Activated CD4-positive, alpha-beta T cell treated with anti-CD3 and anti-CD28 coated beads for 36 hours (primary cell): Measurements from ENCODE around the gene PTPN14. TPM values are rescaled to one million over a fixed set of nuclear protein-coding genes. Genes with fewer than 3 reads are reported as not detected.

Experiments used
- ATAC-seq: fragments of 200-7000 bp; cut with Tn5 transposase; one replicate; pipeline ENCODE4 v1.10.0; 2021; ENCODE audit warnings: mild to moderate bottlenecking, moderate library complexity
- CTCF ChIA-PET: fragments of 350-600 bp; sonication (Branson Sonifier 250); formaldehyde crosslinking; loops from one replicate; lab custom pipeline; 2021; ENCODE audit warnings: antibody characterized with exemption; lab: Charles Lee
- POLR2A ChIA-PET: fragments of 350-600 bp; sonication (Branson Sonifier 250); formaldehyde crosslinking; loops from one replicate; lab custom pipeline; 2021; ENCODE audit warnings: antibody characterized with exemption, inconsistent platforms; lab: Charles Lee
- DNase-seq: peaks from one replicate; pipeline ENCODE4 v3.0.0-alpha.2; 2020
- H3K27ac Mint-ChIP-seq: one replicate; pipeline ENCODE4 v1.8.0; 2021; ENCODE audit warnings: mixed read lengths
- H3K27me3 Mint-ChIP-seq: one replicate; pipeline ENCODE4 v1.8.0; 2021; ENCODE audit warnings: mixed read lengths
- H3K36me3 Mint-ChIP-seq: one replicate; pipeline ENCODE4 v1.8.0; 2021; ENCODE audit warnings: low read depth, mixed read lengths
- H3K4me1 Mint-ChIP-seq: one replicate; pipeline ENCODE4 v1.8.0; 2021; ENCODE audit warnings: mixed read lengths
- H3K4me3 Mint-ChIP-seq: one replicate; pipeline ENCODE4 v1.8.0; 2021; ENCODE audit warnings: mild to moderate bottlenecking, moderate library complexity, mixed read lengths
- H3K9me3 Mint-ChIP-seq: one replicate; pipeline ENCODE4 v1.8.0; 2021; ENCODE audit warnings: low read depth, mixed read lengths
- intact Hi-C, 2 experiments: fragments of 100-400 bp; cut with DNase I in 1 of 2; cut with micrococcal nuclease in 1 of 2; formaldehyde crosslinking; loops; one replicate each; pipeline versions ENCODE4 v1.14.2 to v1.15.1; 2022 to 2024; cut with DNase I, micrococcal nuclease
- total RNA-seq, 2 experiments: library from RNA; stranded (reverse); gene quantifications; one replicate each; pipeline ENCODE4 v1.2.3, GENCODE V29; 2021

Gene PTPN14
- total RNA-seq, 2 experiments from 2014 or later: 4.1 to 4.3 TPM

GRCh38 chr1:214447557-214447871, 103.9 kb downstream of the PTPN14 start:
- POLR2A ChIA-PET: interaction anchor here (0.7 kb wide), 1 partner anchor 41 kb away, joined by 6 read pairs; no protein-coding TSS in a partner anchor
- Mint-ChIP-seq H3K9me3 (no peaks in the 10 kb centered on the region), H3K36me3 (no peaks in the 10 kb centered on the region), H3K27me3 (peaks cover 2% of the 10 kb centered on the region), H3K27ac (peak overlapping the region; percentile 56), H3K4me1 (peaks cover 49% of the 10 kb centered on the region), H3K4me3 (no peak overlapping the region)
- intact Hi-C loops: no loop called here
- DNase-seq: no peak
- ATAC-seq: no peak
- CTCF ChIA-PET: interaction anchor here (1.6 kb wide), 1 partner anchor 115 kb away, joined by 6 read pairs; no protein-coding TSS in a partner anchor

GRCh38 chr1:214446772-214447556, 104.4 kb downstream of the PTPN14 start:
- POLR2A ChIA-PET: no interaction called here
- no peaks in the 10 kb centered on the region for H3K9me3 Mint-ChIP-seq
- no peak overlapping the region for H3K4me3 Mint-ChIP-seq
- intact Hi-C loops: no loop called here
- ATAC-seq: no peak
- no peaks in the 10 kb centered on the region for H3K36me3 Mint-ChIP-seq
- CTCF ChIA-PET: interaction anchor here (1.6 kb wide), 1 partner anchor 115 kb away, joined by 6 read pairs; no protein-coding TSS in a partner anchor
- no peak for DNase-seq
- peak overlapping the region; percentile 63 for H3K27ac Mint-ChIP-seq
- peaks cover 2% of the 10 kb centered on the region for H3K27me3 Mint-ChIP-seq
- peaks cover 43% of the 10 kb centered on the region for H3K4me1 Mint-ChIP-seq

- CTCF ChIA-PET: interaction anchor here (1.6 kb wide), 1 partner anchor 114 kb away, joined by 6 read pairs; no protein-coding TSS in a partner anchor
- H3K36me3 Mint-ChIP-seq: no peaks in the 10 kb centered on the region
- H3K27ac Mint-ChIP-seq: peak overlapping the region; percentile 79
- peaks cover 44% of the 10 kb centered on the region for H3K4me1 Mint-ChIP-seq
- H3K27me3 Mint-ChIP-seq: peaks cover 2% of the 10 kb centered on the region
- H3K9me3 Mint-ChIP-seq: no peaks in the 10 kb centered on the region
- no peak for DNase-seq
- no peak overlapping the region for H3K4me3 Mint-ChIP-seq
- intact Hi-C loops: loop anchor here in 1 of 2 experiments (2.0 kb wide), 1 partner anchor 17 kb away; no protein-coding TSS in a partner anchor
- POLR2A ChIA-PET: no interaction called here
- peak; percentile 47 for ATAC-seq
Measured at GRCh38 chr1:214445831-214446614, 105.4 kb downstream of the PTPN14 start.

GRCh38 chr1:214445199-214445598, 106.2 kb downstream of the PTPN14 start:
- Mint-ChIP-seq H3K4me1 (peaks cover 51% of the 10 kb centered on the region), H3K27me3 (peaks cover 2% of the 10 kb centered on the region), H3K27ac (peak overlapping the region; percentile 51), H3K9me3 (no peaks in the 10 kb centered on the region), H3K36me3 (no peaks in the 10 kb centered on the region), H3K4me3 (no peak overlapping the region)
- CTCF ChIA-PET: no interaction called here
- POLR2A ChIA-PET: no interaction called here
- ATAC-seq (no peak), DNase-seq (no peak)
- intact Hi-C loops: loop anchor here in 1 of 2 experiments (2.0 kb wide), 1 partner anchor 16 kb away; no protein-coding TSS in a partner anchor

- ChIA-PET POLR2A (interaction anchor here (0.6 kb wide), 2 partner anchors 34 to 460 kb away, joined by 3 read pairs; no protein-coding TSS in a partner anchor), CTCF (interaction anchor here (0.6 to 1.4 kb wide), 2 partner anchors 25 to 166 kb away, joined by 3 to 4 read pairs; no protein-coding TSS in a partner anchor)
- Mint-ChIP-seq H3K9me3 (no peaks in the 10 kb centered on the region), H3K27ac (peak overlapping the region; percentile 51), H3K4me1 (peaks cover 59% of the 10 kb centered on the region), H3K36me3 (no peaks in the 10 kb centered on the region), H3K27me3 (peaks cover 2% of the 10 kb centered on the region), H3K4me3 (no peak overlapping the region)
- intact Hi-C loops: loop anchor here (2.0 to 5.0 kb wide), 2 partner anchors 16 to 123 kb away; no protein-coding TSS in a partner anchor
- no peak for DNase-seq
- no peak for ATAC-seq
Measured at GRCh38 chr1:214444182-214444939, 107.0 kb downstream of the PTPN14 start.

GRCh38 chr1:214441119-214441518, 110.3 kb downstream of the PTPN14 start:
- DNase-seq: peak; percentile 8
- H3K36me3 Mint-ChIP-seq: no peaks in the 10 kb centered on the region
- H3K4me1 Mint-ChIP-seq: peaks cover 60% of the 10 kb centered on the region
- no peaks in the 10 kb centered on the region for H3K9me3 Mint-ChIP-seq
- peak; percentile 25 for ATAC-seq
- H3K4me3 Mint-ChIP-seq: no peak overlapping the region
- peak overlapping the region; percentile 96 for H3K27ac Mint-ChIP-seq
- intact Hi-C loops: loop anchor here in 1 of 2 experiments (5.0 kb wide), 1 partner anchor 126 kb away; no protein-coding TSS in a partner anchor
- ChIA-PET CTCF (interaction anchor here (0.7 to 1.5 kb wide), 2 partner anchors 39 to 109 kb away, joined by 3 to 5 read pairs; no protein-coding TSS in a partner anchor), POLR2A (interaction anchor here (0.7 to 1.1 kb wide), 2 partner anchors 14 to 114 kb away, joined by 3 to 6 read pairs; no protein-coding TSS in a partner anchor)
- H3K27me3 Mint-ChIP-seq: peaks cover 2% of the 10 kb centered on the region

GRCh38 chr1:214440219-214440965, 111.0 kb downstream of the PTPN14 start:
- peaks cover 2% of the 10 kb centered on the region for H3K9me3 Mint-ChIP-seq
- H3K27me3 Mint-ChIP-seq: peaks cover 2% of the 10 kb centered on the region
- H3K4me3 Mint-ChIP-seq: peak overlapping the region; percentile 67
- ChIA-PET CTCF (interaction anchor here (0.8 to 1.5 kb wide), 3 partner anchors 14 to 108 kb away, joined by 3 to 5 read pairs (median 4); no protein-coding TSS in a partner anchor), POLR2A (interaction anchor here (0.7 to 1.8 kb wide), 3 partner anchors 11 to 114 kb away, joined by 3 to 13 read pairs (median 6); no protein-coding TSS in a partner anchor)
- intact Hi-C loops: loop anchor here in 1 of 2 experiments (5.0 kb wide), 1 partner anchor 127 kb away; no protein-coding TSS in a partner anchor
- ATAC-seq: no peak
- DNase-seq: no peak
- H3K27ac Mint-ChIP-seq: peak overlapping the region; percentile 96
- H3K4me1 Mint-ChIP-seq: peaks cover 54% of the 10 kb centered on the region
- H3K36me3 Mint-ChIP-seq: no peaks in the 10 kb centered on the region

GRCh38 chr1:214439352-214440119, 111.9 kb downstream of the PTPN14 start:
- intact Hi-C loops: loop anchor here (1.0 to 10.0 kb wide), 4 partner anchors 9 to 1125 kb away; partner anchors contain the start of gene KCTD3 (in 1 of the 2)
- peaks cover 2% of the 10 kb centered on the region for H3K27me3 Mint-ChIP-seq
- peaks cover 2% of the 10 kb centered on the region for H3K9me3 Mint-ChIP-seq
- H3K27ac Mint-ChIP-seq: peak overlapping the region; percentile 96
- ATAC-seq (peak; percentile 87), DNase-seq (peak; percentile 79)
- H3K4me1 Mint-ChIP-seq: peaks cover 48% of the 10 kb centered on the region
- CTCF ChIA-PET: interaction anchor here (0.7 to 1.6 kb wide), 8 partner anchors 10 to 109 kb away, joined by 3 to 8 read pairs (median 4); no protein-coding TSS in a partner anchor
- H3K4me3 Mint-ChIP-seq: peak overlapping the region; percentile 67
- POLR2A ChIA-PET: interaction anchor here (1.6 to 1.8 kb wide), 2 partner anchors 12 kb away, joined by 6 to 13 read pairs; no protein-coding TSS in a partner anchor
- H3K36me3 Mint-ChIP-seq: no peaks in the 10 kb centered on the region

GRCh38 chr1:214438530-214438929, 112.9 kb downstream of the PTPN14 start:
- ATAC-seq (peak; percentile 20), DNase-seq (peak; percentile 21)
- H3K27ac Mint-ChIP-seq: peak overlapping the region; percentile 96
- POLR2A ChIA-PET: interaction anchor here (0.6 to 1.8 kb wide), 3 partner anchors 11 to 32 kb away, joined by 4 to 13 read pairs (median 6); no protein-coding TSS in a partner anchor
- CTCF ChIA-PET: interaction anchor here (0.7 to 1.6 kb wide), 6 partner anchors 9 to 110 kb away, joined by 3 to 8 read pairs (median 4); no protein-coding TSS in a partner anchor
- peaks cover 2% of the 10 kb centered on the region for H3K9me3 Mint-ChIP-seq
- intact Hi-C loops: loop anchor here in 1 of 2 experiments (5.0 to 10.0 kb wide), 2 partner anchors 129 to 1126 kb away; partner anchors contain the start of gene KCTD3
- peaks cover 47% of the 10 kb centered on the region for H3K4me1 Mint-ChIP-seq
- H3K27me3 Mint-ChIP-seq: peaks cover 6% of the 10 kb centered on the region
- H3K4me3 Mint-ChIP-seq: peak overlapping the region; percentile 67
- no peaks in the 10 kb centered on the region for H3K36me3 Mint-ChIP-seq
